HG03175 (cell line): ENCODE measurements around the gene EQTN.
"Not testable (repeated sequence)": the region's sequence is repeated elsewhere in the genome, so short reads cannot be mapped to it uniquely, and the experiment has no call there.

ENCODE experiments used
- ATAC-seq: cut with Tn5 transposase; IDR thresholded peaks from one replicate; pipeline ENCODE4 v1.9.1; 2021; ENCODE audit warnings: mild to moderate bottlenecking, moderate library complexity; ENCODE audit not compliant: unreplicated experiment

EQTN gene

GRCh38 chr9:27303219-27303618 is 6.3 kb upstream of the EQTN start:
- ATAC-seq: no peak

GRCh38 chr9:27293996-27294395 is 3.0 kb downstream of the EQTN start:
- ATAC-seq: no peak

GRCh38 chr9:27292659-27293405 is 4.1 kb downstream of the EQTN start:
- no peak for ATAC-seq

- ATAC-seq: no peak
These were observed 5.7 kb downstream of the EQTN start for GRCh38 chr9:27291292-27291691.

GRCh38 chr9:27282269-27282668 is 14.7 kb downstream of the EQTN start:
- no peak for ATAC-seq

GRCh38 chr9:27280860-27281259 is 16.1 kb downstream of the EQTN start:
- ATAC-seq: no peak

GRCh38 chr9:27280249-27280648 is 16.7 kb downstream of the EQTN start:
- ATAC-seq: no peak

GRCh38 chr9:27279611-27280010 is 17.3 kb downstream of the EQTN start:
- no peak for ATAC-seq

- ATAC-seq: no peak
These were observed 18.6 kb downstream of the EQTN start for GRCh38 chr9:27278374-27278773.

- peak; percentile 58 for ATAC-seq
These were observed 20.5 kb downstream of the EQTN start for GRCh38 chr9:27276193-27277030.

- ATAC-seq: no peak
These were observed 23.8 kb downstream of the EQTN start for GRCh38 chr9:27273186-27273585.

- ATAC-seq: no peak
These were observed 24.8 kb downstream of the EQTN start for GRCh38 chr9:27272103-27272502.

GRCh38 chr9:27261517-27262211 is 35.3 kb downstream of the EQTN start:
- ATAC-seq: no peak

GRCh38 chr9:27260789-27261516 is 36.0 kb downstream of the EQTN start:
- ATAC-seq: no peak

GRCh38 chr9:27258662-27259061 is 38.3 kb downstream of the EQTN start:
- ATAC-seq: no peak

- ATAC-seq: no peak
These were observed 48.2 kb downstream of the EQTN start for GRCh38 chr9:27248702-27249101.

GRCh38 chr9:27247756-27248155 is 49.2 kb downstream of the EQTN start:
- ATAC-seq: peak; percentile 86

GRCh38 chr9:27239648-27240047 is 57.3 kb downstream of the EQTN start:
- not testable (repeated sequence) for ATAC-seq
